Left lung (tissue), 10 donors: ENCODE data around the gene TROAP. TPM values are rescaled to one million over a fixed set of nuclear protein-coding genes. Genes with fewer than 3 reads are reported as not detected.
A peak's percentile ranks its signal among the peaks of the same experiment; 100 is the strongest.
"Not testable (repeated sequence)": the region's sequence is repeated elsewhere in the genome, so short reads cannot be mapped to it uniquely, and the experiment has no call there.

ENCODE experiments used
- ATAC-seq: fragments of 200-7000 bp; cut with Tn5 transposase; one replicate; pipeline ENCODE4 v1.9.1; 2020; ENCODE audit warnings: moderate library complexity
- DNase-seq, 4 donors: peaks; one replicate each; pipeline ENCODE4 v3.0.0-alpha.2; 2013 to 2020
- H3K27ac ChIP-seq, 2 donors: fragments of 200-600 bp; sonication (generic) in 1 of 2; one replicate each; pipeline versions ENCODE4 v1.5.0 to v1.8.0; 2020 to 2021
- H3K27me3 ChIP-seq, 2 donors: fragments of 200-600 bp; sonication (generic) in 1 of 2; one replicate each; pipeline versions ENCODE4 v1.5.0 to v1.8.0; 2020 to 2021
- H3K36me3 ChIP-seq, 2 donors: fragments of 200-600 bp; sonication (generic) in 1 of 2; one replicate each; pipeline versions ENCODE4 v1.5.0 to v1.8.0; 2020 to 2021
- H3K4me1 ChIP-seq, 2 donors: fragments of 200-600 bp; one replicate each; pipeline ENCODE4 v1.8.0; 2021
- H3K4me3 ChIP-seq, 2 donors: fragments of 200-600 bp; sonication (generic) in 1 of 2; one replicate each; pipeline versions ENCODE4 v1.5.0 to v1.8.0; 2020 to 2021; ENCODE audit warnings: mild to moderate bottlenecking in 1 of 2
- H3K9me3 ChIP-seq, 2 donors: fragments of 200-600 bp; sonication (generic) in 1 of 2; one replicate each; pipeline versions ENCODE4 v1.5.0 to v1.8.0; 2020 to 2021
- intact Hi-C, 2 donors: fragments of 100-400 bp; cut with DNase I; formaldehyde crosslinking; loops; one replicate each; pipeline versions ENCODE4 v1.11.2 to v1.14.2; 2022
- polyA plus RNA-seq, 6 donors: library from polyadenylated mRNA; unstranded; fragments of 120-200 nt; gene quantifications; one replicate each; pipeline ENCODE4 v1.2.1, GENCODE V29; 2013; ENCODE audit not compliant: insufficient read length in 6 of 6
- total RNA-seq, 2 donors: library from RNA; stranded (reverse); fragmentation: NEBNext Ultra II Directional; extraction: Animal tissue kit (Norgen Biotek cat#: 25700); gene quantifications; one replicate each; pipeline ENCODE4 v1.2.1, GENCODE V29; 2021
- TF ChIP-seq, protein P1 (sequence below), 2 donors: fragments of 200-600 bp; sonication (generic) in 1 of 2; IDR thresholded peaks; one replicate each; pipeline versions ENCODE4 v1.5.0 to v1.8.0; 2021; ENCODE audit warnings: antibody characterized with exemption in 2 of 2
- donor health status: DM: no; HTN: yes; CAD: no.
- donor health status: DM: no; HTN: no; CAD: no.

Gene TROAP
- total and polyA plus RNA-seq, 8 donors: 2.4 to 43.2 (median 28.3) TPM

DNA sequence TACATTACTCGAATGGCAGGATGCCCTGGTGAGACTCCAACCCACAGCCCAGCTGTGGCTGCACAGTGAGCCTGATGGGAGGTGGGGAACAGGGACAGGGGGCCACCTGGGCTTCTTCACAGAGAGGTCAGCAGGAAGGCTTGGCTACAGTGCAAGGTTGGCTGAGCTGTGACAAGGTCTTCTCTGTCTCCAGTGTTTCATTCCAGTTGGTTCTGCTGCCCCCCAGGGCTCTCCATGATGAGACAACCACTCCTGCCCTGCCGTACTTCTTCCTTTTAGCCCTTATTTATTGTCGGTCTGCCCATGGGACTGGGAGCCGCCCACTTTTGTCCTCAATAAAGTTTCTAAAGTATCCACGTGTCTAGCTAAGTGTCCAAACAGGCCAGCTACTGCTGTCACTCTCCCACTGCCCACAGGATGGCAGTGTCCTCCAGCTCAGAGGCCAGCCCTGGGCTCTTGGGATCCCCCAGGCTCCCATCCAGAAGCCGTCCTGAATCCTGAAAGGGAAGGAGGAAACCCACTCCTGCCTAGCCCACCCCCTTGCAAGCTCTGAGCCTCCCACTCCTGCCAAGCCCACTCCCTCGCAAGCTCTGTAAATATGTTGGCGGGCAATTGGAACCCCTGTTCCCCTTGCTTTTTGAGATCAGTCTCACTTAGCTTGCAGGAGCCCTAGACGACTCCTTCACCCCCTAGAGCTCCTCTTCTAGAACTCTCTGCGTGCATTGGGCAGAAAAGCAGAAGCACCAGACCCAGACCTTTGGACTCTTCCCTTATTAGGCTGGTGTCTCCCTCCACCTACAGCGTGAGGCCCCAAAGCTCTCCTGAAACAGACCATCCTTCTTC, 8.5 kb downstream of the TROAP start:
- Histone ChIP-seq H3K27ac (no peak overlapping the region), H3K9me3 (no peaks in the 10 kb centered on the region), H3K4me1 (peaks cover 7 to 21% of the 10 kb centered on the region in 2 donors), H3K36me3 (peaks cover 0 to 13% of the 10 kb centered on the region in 2 donors), H3K27me3 (peaks cover 37 to 55% of the 10 kb centered on the region in 2 donors), H3K4me3 (no peak overlapping the region)
- intact Hi-C loops: no loop called here
- ATAC-seq: peak; percentile 96
- peak in 1 of 4 donors; percentile 78 for DNase-seq
- TF ChIP-seq, protein P1, sequence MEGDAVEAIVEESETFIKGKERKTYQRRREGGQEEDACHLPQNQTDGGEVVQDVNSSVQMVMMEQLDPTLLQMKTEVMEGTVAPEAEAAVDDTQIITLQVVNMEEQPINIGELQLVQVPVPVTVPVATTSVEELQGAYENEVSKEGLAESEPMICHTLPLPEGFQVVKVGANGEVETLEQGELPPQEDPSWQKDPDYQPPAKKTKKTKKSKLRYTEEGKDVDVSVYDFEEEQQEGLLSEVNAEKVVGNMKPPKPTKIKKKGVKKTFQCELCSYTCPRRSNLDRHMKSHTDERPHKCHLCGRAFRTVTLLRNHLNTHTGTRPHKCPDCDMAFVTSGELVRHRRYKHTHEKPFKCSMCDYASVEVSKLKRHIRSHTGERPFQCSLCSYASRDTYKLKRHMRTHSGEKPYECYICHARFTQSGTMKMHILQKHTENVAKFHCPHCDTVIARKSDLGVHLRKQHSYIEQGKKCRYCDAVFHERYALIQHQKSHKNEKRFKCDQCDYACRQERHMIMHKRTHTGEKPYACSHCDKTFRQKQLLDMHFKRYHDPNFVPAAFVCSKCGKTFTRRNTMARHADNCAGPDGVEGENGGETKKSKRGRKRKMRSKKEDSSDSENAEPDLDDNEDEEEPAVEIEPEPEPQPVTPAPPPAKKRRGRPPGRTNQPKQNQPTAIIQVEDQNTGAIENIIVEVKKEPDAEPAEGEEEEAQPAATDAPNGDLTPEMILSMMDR (IDR thresholded peaks at IDR 0.05): peak; percentile 63 to 70

DNA sequence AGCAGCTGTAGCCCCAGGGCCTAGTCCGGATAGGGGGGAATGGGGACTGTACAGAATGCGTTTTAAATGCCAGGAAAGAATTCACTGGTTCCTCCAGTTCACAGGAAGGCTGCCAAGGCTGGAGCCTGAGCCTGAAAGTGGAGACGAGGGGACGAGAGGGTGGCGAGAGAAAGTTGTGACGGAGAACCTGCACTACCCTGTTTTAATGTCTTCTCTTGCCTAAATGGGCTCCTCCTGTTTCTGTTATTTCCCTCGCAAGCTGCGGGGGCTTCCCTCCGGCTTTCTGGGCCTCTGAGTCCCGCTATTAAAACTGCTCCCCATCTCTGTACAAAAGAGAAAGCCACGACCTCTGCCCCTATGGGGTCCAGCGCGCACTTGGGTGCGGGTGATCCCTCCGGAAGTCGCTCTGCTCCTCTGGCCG, 9.4 kb downstream of the TROAP start:
- intact Hi-C loops: no loop called here
- TF ChIP-seq, protein P1 (IDR thresholded peaks at IDR 0.05): no peak
- no peaks in the 10 kb centered on the region for H3K9me3 ChIP-seq
- H3K4me3 ChIP-seq: peak overlapping the region in 1 of 2 donors; percentile 11
- peaks cover 0 to 13% of the 10 kb centered on the region in 2 donors for H3K36me3 ChIP-seq
- H3K27me3 ChIP-seq: peaks cover 46 to 63% of the 10 kb centered on the region in 2 donors
- H3K4me1 ChIP-seq: peaks cover 7 to 30% of the 10 kb centered on the region in 2 donors
- no peak overlapping the region for H3K27ac ChIP-seq
- no peak for DNase-seq
- peak; percentile 5 for ATAC-seq

DNA sequence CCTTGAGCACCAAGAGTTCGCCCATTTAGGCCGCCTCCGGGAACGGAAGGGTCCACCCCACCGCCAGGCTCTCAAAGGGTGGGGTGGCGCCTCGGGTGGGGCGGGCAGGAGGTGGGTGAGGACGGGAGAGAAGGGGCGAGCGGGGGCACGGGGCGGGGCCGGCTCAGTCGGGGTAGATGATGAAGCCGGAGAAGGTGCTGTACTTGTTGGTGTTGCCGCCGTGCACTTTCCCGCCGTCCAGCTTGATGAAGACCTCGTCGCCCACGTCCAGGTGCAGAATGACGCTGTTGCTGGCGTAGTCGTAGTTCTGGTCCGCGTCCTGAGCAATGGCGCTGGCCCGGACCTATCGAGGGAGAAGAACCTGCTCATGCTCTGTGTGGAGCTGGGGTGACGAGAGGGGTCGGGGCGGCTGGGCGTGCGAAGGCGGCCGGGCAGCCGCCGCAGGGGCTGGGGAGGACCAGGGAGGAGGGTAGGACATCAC, 9.9 kb downstream of the TROAP start:
- no peak for DNase-seq
- H3K9me3 ChIP-seq: no peaks in the 10 kb centered on the region
- peak overlapping the region; percentile 11 to 13 for H3K4me3 ChIP-seq
- ATAC-seq: no peak
- intact Hi-C loops: no loop called here
- H3K4me1 ChIP-seq: peaks cover 7 to 30% of the 10 kb centered on the region in 2 donors
- no peak overlapping the region for H3K27ac ChIP-seq
- peaks cover 0 to 13% of the 10 kb centered on the region in 2 donors for H3K36me3 ChIP-seq
- TF ChIP-seq, protein P1 (IDR thresholded peaks at IDR 0.05): no peak
- H3K27me3 ChIP-seq: peaks cover 49 to 66% of the 10 kb centered on the region in 2 donors

DNA sequence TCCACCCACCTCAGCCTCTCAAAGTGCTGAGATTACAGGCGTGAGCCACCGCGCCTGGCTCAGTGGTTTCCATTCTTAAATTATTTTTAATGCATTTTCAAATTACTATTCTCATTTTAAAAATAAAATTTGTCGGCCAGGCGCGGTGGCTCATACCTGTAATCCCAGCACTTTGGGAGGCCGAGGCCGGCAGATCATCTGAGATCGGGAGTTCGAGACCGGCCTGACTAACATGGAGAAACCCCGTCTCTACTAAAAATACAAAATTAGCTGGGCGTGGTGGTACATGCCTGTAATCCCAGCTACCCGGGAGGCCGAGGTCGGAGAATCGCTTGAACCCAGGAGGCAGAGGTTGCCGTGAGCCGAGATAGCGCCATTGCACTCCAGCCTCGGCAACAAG, 10.7 kb downstream of the TROAP start:
- intact Hi-C loops, H3K9me3 ChIP-seq, DNase-seq, ATAC-seq, H3K27ac ChIP-seq, H3K4me3 ChIP-seq: not testable (repeated sequence)
- peaks cover 7 to 30% of the 10 kb centered on the region in 2 donors for H3K4me1 ChIP-seq
- peaks cover 0 to 13% of the 10 kb centered on the region in 2 donors for H3K36me3 ChIP-seq
- peaks cover 51 to 75% of the 10 kb centered on the region in 2 donors for H3K27me3 ChIP-seq

DNA sequence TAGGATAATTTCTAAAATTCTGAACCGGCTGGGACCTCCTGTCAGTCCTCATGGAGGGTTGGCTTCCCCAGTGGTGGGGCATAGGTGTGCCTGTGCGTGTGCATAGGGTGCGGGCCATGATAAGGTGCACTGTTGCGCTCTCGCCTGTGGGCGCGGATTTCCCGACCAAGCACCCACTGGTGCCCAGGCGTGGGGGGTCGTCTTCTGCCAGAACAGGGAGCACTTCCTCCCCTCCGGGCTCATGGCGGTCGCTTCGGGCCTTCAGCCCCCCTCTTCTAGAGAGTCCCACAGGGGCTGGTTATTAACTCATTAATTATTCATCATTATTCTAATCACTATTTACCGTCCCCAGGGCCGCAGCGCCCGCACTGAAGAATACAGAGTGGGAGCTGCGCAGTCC, 11.2 kb downstream of the TROAP start:
- Histone ChIP-seq H3K4me1 (peaks cover 7 to 30% of the 10 kb centered on the region in 2 donors), H3K9me3 (no peaks in the 10 kb centered on the region), H3K27ac (no peak overlapping the region), H3K4me3 (no peak overlapping the region), H3K27me3 (peaks cover 51 to 79% of the 10 kb centered on the region in 2 donors), H3K36me3 (peaks cover 0 to 13% of the 10 kb centered on the region in 2 donors)
- TF ChIP-seq, protein P1 (IDR thresholded peaks at IDR 0.05): no peak
- ATAC-seq (no peak), DNase-seq (no peak)
- intact Hi-C loops: no loop called here
